HepG2 (cell line): Measurements from ENCODE around the gene DCAF15. TPM values are rescaled to one million over a fixed set of nuclear protein-coding genes. Genes with fewer than 3 reads are reported as not detected.

ENCODE experiments used
- ATAC-seq: fragments of 200-7000 bp; cut with Tn5 transposase; 3 replicates; pipeline ENCODE4 v1.9.1; 2020; ENCODE audit warnings: mild to moderate bottlenecking, moderate library complexity
- BruUV-seq: library from RNA; stranded (reverse); fragments of 400-500 nt; replicated peaks from 2 replicates; lab custom pipeline; 2021; lab: Mats Ljungman, UMichigan
- CTCF ChIA-PET: fragments of 300-600 bp; formaldehyde crosslinking; extraction: SDS; loops from one replicate; lab custom pipeline; 2021; ENCODE audit warnings: low total read pairs, inconsistent platforms, low intra/inter-chr PET ratio; lab: Yijun Ruan, JAX
- POLR2A ChIA-PET: fragments of 350-600 bp; sonication (Branson Sonifier 250); formaldehyde crosslinking; loops from one replicate; lab custom pipeline; 2020; ENCODE audit warnings: antibody characterized with exemption, inconsistent platforms; lab: Yijun Ruan, JAX
- DNase-seq: peaks from one replicate; pipeline ENCODE4 v3.0.0-alpha.2; 2015; ENCODE audit warnings: low spot score
- FAIRE-seq: peaks from 3 replicates; lab custom pipeline; 2011; peaks lifted over from hg19 to GRCh38; lab: Jason Lieb, UNC
- H2AFZ ChIP-seq: one replicate; pipeline ENCODE4 v1.6.1; 2011; ENCODE audit warnings: low read length, inconsistent platforms
- H3K27ac ChIP-seq: fragments of 300-600 bp; 3 replicates; pipeline ENCODE4 v1.8.0; 2011; ENCODE audit warnings: mixed run types, mild to moderate bottlenecking, mixed read lengths, low read length, inconsistent platforms; ENCODE audit not compliant: insufficient read depth; ENCODE audit errors: extremely low read length
- H3K27me3 ChIP-seq, 2 experiments: fragments of 200-600 bp in 1 of 2; 2 replicates in 1 of 2; 3 replicates in 1 of 2; pipeline versions ENCODE4 v1.6.0 to v1.8.0; 2011; ENCODE audit warnings: low read length in 2 of 2, mild to moderate bottlenecking in 2 of 2, moderate library complexity in 2 of 2, inconsistent platforms in 1 of 2; ENCODE audit not compliant: insufficient read depth in 2 of 2, control insufficient read depth in 1 of 2
- H3K36me3 ChIP-seq, 2 experiments: fragments of 200-600 bp in 1 of 2; replicated peaks in 1 of 2; 2 replicates in 1 of 2; 3 replicates in 1 of 2; pipeline versions ENCODE4 v1.5.1 to v1.8.0; 2011; ENCODE audit warnings: low read length in 2 of 2, inconsistent platforms in 1 of 2; ENCODE audit not compliant: insufficient read depth in 2 of 2, control insufficient read depth in 1 of 2
- H3K4me1 ChIP-seq: 2 replicates; pipeline ENCODE4 v1.5.1; 2012; ENCODE audit warnings: low read length, inconsistent platforms; ENCODE audit not compliant: insufficient read depth
- H3K4me2 ChIP-seq: 2 replicates; pipeline ENCODE4 v1.6.0; 2011; ENCODE audit warnings: low read depth, low read length, inconsistent platforms
- H3K4me3 ChIP-seq, 3 experiments: fragments of 200-600 bp in 1 of 3; sonication (generic), shearing (Covaris generic) in 1 of 3; replicated peaks in 1 of 3; 2 replicates each; pipeline ENCODE4 v1.5.1; 2011 to 2016; ENCODE audit warnings: low read length in 3 of 3, inconsistent platforms in 2 of 3, low read depth in 2 of 3, mild to moderate bottlenecking in 2 of 3, control low read depth in 1 of 3, mixed read lengths in 1 of 3; ENCODE audit not compliant: insufficient read depth in 1 of 3
- H3K79me2 ChIP-seq: one replicate; pipeline ENCODE4 v1.6.1; 2011; ENCODE audit warnings: low read length, inconsistent platforms; ENCODE audit not compliant: insufficient read depth
- H3K9ac ChIP-seq: 2 replicates; pipeline ENCODE4 v1.6.0; 2011; ENCODE audit warnings: mild to moderate bottlenecking, low read depth, low read length, inconsistent platforms; ENCODE audit not compliant: insufficient read depth
- H3K9me3 ChIP-seq: 2 replicates; pipeline ENCODE4 v1.5.1; 2012; ENCODE audit warnings: mild to moderate bottlenecking, low read length
- H4K20me1 ChIP-seq: 2 replicates; pipeline ENCODE4 v1.6.0; 2011; ENCODE audit warnings: inconsistent platforms, mild to moderate bottlenecking, low read length, moderate library complexity; ENCODE audit not compliant: insufficient read depth
- GATAD1 ChIP-seq: IDR thresholded peaks from 2 replicates; pipeline ENCODE4 v1.6.1; 2016; ENCODE audit warnings: missing genetic modification reagents, missing compliant biosample characterization
- PAWR ChIP-seq: sonication (generic); formaldehyde crosslinking; IDR thresholded peaks from 2 replicates; pipeline ENCODE4 v1.4.0; 2020; ENCODE audit warnings: missing genetic modification reagents, mild to moderate bottlenecking, borderline replicate concordance
- PHF5A ChIP-seq: IDR thresholded peaks from one replicate; pipeline ENCODE4 v1.6.1; 2018; ENCODE audit warnings: low read depth, missing genetic modification reagents; ENCODE audit not compliant: unreplicated experiment
- PRPF4 ChIP-seq: fragments of 200-400 bp; formaldehyde crosslinking; IDR thresholded peaks from 2 replicates; pipeline ENCODE4 v1.6.1; 2016; ENCODE audit warnings: low read length, low read depth; ENCODE audit not compliant: poor library complexity, severe bottlenecking
- RAD51 ChIP-seq: fragments of 450-650 bp; IDR thresholded peaks from 2 replicates; pipeline ENCODE4 v1.6.1; 2016; ENCODE audit warnings: borderline replicate concordance
- SIX1 ChIP-seq: sonication (generic); formaldehyde crosslinking; IDR thresholded peaks from 2 replicates; pipeline ENCODE4 v1.4.0; 2020; ENCODE audit warnings: missing genetic modification reagents, borderline replicate concordance
- WIZ ChIP-seq: sonication (generic); formaldehyde crosslinking; IDR thresholded peaks from 2 replicates; pipeline ENCODE4 v1.5.1; 2020; ENCODE audit warnings: mild to moderate bottlenecking, missing genetic modification reagents
- WGBS: methylation state at CpG from one replicate; pipeline ENCODE4 v1.1.6; 2017; ENCODE audit warnings: low lambda C conversion rate; 5-methylcytosine and 5-hydroxymethylcytosine counted together
- in situ Hi-C: cut with HindIII; loops from 2 replicates; pipeline ENCODE4 v1.10.0; 2017; ENCODE audit warnings: low pct_unique_long_range_greater_than_20kb; ENCODE audit not compliant: extremely low pct_ligation_motif_present
- intact Hi-C: fragments of 100-400 bp; cut with micrococcal nuclease; formaldehyde crosslinking; loops from one replicate; pipeline ENCODE4 v1.10.0; 2022; ENCODE audit not compliant: unreplicated experiment
- polyA plus RNA-seq, 8 experiments: library from polyadenylated mRNA; depleted of rRNA in 3 of 8; stranded (reverse) in 7 of 8; unstranded in 1 of 8; fragments of >200 nt; fragmentation: Illumina TruSeq in 4 of 8; extraction: Trizol in 4 of 8; gene quantifications; 2 replicates each; pipeline versions ENCODE4 v1.2.1 to v1.2.3, GENCODE V29; 2011 to 2016; ENCODE audit warnings: low read depth in 4 of 8, missing spikeins in 1 of 8, mixed read lengths in 1 of 8; ENCODE audit not compliant: insufficient read depth in 1 of 8
- total RNA-seq, 5 experiments: library from RNA; depleted of rRNA; stranded (reverse); fragments of >200 nt; fragmentation: Illumina TruSeq; extraction: Trizol; gene quantifications; 2 replicates each; pipeline ENCODE4 v1.2.3, GENCODE V29; 2016; ENCODE audit warnings: low read depth in 1 of 5
- TF ChIP-seq, protein P1 (sequence below): fragments of 450-650 bp; IDR thresholded peaks from 2 replicates; pipeline ENCODE4 v1.6.1; 2016

Gene DCAF15
- total and polyA plus RNA-seq, 2 of the 13 experiments (the other 11 are each of a cell fraction or from before 2014, with no cell fraction given), result 13.6 to 14.0 TPM

- POLR2A ChIA-PET, result no interaction called here
- Histone ChIP-seq H4K20me1 (no peaks in the 10 kb centered on the region), H2AFZ (no peak overlapping the region), H3K4me2 (no peak overlapping the region), H3K4me1 (peaks cover 7% of the 10 kb centered on the region), H3K4me3 (no peak overlapping the region), H3K36me3 (no peaks in the 10 kb centered on the region; a peak in 1 of 5 replicates), H3K9me3 (no peaks in the 10 kb centered on the region), H3K79me2 (no peaks in the 10 kb centered on the region), H3K27ac (no peak overlapping the region), H3K27me3 (peaks cover 4 to 20% of the 10 kb centered on the region in 2 experiments; a peak in 3 of 5 replicates), H3K9ac (no peak overlapping the region)
- CTCF ChIA-PET, result no interaction called here
- intact Hi-C loops (no loop called here), in situ Hi-C loops (no loop called here)
- TF ChIP-seq GATAD1 (CRISPR knock-in tag) (no peak), PHF5A (no peak), PRPF4 (no peak), RAD51 (no peak), SIX1 (CRISPR knock-in tag) (no peak), PAWR (no peak), WIZ (CRISPR knock-in tag) (no peak)
- TF ChIP-seq, protein P1, sequence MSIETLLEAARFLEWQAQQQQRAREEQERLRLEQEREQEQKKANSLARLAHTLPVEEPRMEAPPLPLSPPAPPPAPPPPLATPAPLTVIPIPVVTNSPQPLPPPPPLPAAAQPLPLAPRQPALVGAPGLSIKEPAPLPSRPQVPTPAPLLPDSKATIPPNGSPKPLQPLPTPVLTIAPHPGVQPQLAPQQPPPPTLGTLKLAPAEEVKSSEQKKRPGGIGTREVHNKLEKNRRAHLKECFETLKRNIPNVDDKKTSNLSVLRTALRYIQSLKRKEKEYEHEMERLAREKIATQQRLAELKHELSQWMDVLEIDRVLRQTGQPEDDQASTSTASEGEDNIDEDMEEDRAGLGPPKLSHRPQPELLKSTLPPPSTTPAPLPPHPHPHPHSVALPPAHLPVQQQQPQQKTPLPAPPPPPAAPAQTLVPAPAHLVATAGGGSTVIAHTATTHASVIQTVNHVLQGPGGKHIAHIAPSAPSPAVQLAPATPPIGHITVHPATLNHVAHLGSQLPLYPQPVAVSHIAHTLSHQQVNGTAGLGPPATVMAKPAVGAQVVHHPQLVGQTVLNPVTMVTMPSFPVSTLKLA, result peak; percentile 92
- no peak for FAIRE-seq
- WGBS, result 64% methylated on average over 2 of the region's 2 CpGs
- BruUV-seq, result no TSS peak
- no peak for ATAC-seq
- no peak for DNase-seq
These were observed 17.6 kb upstream of the DCAF15 start for GRCh38 chr19:13934785-13935109.
